Measurements from ENCODE around the gene PABPC3.

PABPC3 gene

DNA sequence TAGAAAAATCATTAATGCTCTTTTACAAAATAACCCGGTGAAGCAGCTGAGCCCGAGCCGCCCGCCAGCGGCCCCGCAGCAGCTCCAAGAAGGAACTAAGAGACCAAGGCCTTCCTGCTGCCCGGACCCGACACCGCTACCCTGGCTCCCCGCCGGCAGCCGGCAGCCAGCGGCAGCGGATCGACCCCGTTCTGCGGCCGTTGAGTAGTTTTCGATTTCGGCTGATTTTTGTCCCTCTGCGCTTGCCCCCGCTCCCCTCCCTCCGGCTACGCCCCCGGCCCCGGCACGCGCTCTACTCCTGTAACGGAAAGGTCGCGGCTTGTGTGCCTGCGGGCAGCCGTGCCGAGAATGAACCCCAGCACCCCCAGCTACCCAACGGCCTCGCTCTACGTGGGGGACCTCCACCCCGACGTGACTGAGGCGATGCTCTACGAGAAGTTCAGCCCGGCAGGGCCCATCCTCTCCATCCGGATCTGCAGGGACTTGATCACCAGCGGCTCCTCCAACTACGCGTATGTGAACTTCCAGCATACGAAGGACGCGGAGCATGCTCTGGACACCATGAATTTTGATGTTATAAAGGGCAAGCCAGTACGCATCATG, at the start of gene PABPC3:
PABPC3 (plus strand) TSS at position 286 of the 603 bp plus-strand sequence; CDS start at position 349, 63 bp downstream.
- TF ChIP-seq, protein P1, sequence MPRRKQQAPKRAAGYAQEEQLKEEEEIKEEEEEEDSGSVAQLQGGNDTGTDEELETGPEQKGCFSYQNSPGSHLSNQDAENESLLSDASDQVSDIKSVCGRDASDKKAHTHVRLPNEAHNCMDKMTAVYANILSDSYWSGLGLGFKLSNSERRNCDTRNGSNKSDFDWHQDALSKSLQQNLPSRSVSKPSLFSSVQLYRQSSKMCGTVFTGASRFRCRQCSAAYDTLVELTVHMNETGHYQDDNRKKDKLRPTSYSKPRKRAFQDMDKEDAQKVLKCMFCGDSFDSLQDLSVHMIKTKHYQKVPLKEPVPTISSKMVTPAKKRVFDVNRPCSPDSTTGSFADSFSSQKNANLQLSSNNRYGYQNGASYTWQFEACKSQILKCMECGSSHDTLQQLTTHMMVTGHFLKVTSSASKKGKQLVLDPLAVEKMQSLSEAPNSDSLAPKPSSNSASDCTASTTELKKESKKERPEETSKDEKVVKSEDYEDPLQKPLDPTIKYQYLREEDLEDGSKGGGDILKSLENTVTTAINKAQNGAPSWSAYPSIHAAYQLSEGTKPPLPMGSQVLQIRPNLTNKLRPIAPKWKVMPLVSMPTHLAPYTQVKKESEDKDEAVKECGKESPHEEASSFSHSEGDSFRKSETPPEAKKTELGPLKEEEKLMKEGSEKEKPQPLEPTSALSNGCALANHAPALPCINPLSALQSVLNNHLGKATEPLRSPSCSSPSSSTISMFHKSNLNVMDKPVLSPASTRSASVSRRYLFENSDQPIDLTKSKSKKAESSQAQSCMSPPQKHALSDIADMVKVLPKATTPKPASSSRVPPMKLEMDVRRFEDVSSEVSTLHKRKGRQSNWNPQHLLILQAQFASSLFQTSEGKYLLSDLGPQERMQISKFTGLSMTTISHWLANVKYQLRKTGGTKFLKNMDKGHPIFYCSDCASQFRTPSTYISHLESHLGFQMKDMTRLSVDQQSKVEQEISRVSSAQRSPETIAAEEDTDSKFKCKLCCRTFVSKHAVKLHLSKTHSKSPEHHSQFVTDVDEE (CRISPR knock-in tag; IDR thresholded peaks at IDR 0.05) = no peak
- TF ChIP-seq ZFP30 (CRISPR knock-in tag; IDR thresholded peaks at IDR 0.05) (no peak), OSR1 (CRISPR knock-in tag; IDR thresholded peaks at IDR 0.05) (no peak), ARNTL (CRISPR knock-in tag; IDR thresholded peaks at IDR 0.05; ENCODE audit: borderline replicate concordance, low read depth) (no peak), CSDC2 (CRISPR knock-in tag; IDR thresholded peaks at IDR 0.05) (no peak), SNAI2 (CRISPR knock-in tag; IDR thresholded peaks at IDR 0.05) (no peak), TCF4 (CRISPR knock-in tag; IDR thresholded peaks at IDR 0.05; ENCODE audit: borderline replicate concordance) (no peak), ZNF70 (CRISPR knock-in tag; IDR thresholded peaks at IDR 0.05) (no peak), RARB (CRISPR knock-in tag; IDR thresholded peaks at IDR 0.05) (no peak)
- TF ChIP-seq, protein P2, sequence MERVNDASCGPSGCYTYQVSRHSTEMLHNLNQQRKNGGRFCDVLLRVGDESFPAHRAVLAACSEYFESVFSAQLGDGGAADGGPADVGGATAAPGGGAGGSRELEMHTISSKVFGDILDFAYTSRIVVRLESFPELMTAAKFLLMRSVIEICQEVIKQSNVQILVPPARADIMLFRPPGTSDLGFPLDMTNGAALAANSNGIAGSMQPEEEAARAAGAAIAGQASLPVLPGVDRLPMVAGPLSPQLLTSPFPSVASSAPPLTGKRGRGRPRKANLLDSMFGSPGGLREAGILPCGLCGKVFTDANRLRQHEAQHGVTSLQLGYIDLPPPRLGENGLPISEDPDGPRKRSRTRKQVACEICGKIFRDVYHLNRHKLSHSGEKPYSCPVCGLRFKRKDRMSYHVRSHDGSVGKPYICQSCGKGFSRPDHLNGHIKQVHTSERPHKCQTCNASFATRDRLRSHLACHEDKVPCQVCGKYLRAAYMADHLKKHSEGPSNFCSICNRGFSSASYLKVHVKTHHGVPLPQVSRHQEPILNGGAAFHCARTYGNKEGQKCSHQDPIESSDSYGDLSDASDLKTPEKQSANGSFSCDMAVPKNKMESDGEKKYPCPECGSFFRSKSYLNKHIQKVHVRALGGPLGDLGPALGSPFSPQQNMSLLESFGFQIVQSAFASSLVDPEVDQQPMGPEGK (CRISPR knock-in tag; IDR thresholded peaks at IDR 0.05; ENCODE audit: borderline replicate concordance) = no peak
- TF ChIP-seq, protein P3, sequence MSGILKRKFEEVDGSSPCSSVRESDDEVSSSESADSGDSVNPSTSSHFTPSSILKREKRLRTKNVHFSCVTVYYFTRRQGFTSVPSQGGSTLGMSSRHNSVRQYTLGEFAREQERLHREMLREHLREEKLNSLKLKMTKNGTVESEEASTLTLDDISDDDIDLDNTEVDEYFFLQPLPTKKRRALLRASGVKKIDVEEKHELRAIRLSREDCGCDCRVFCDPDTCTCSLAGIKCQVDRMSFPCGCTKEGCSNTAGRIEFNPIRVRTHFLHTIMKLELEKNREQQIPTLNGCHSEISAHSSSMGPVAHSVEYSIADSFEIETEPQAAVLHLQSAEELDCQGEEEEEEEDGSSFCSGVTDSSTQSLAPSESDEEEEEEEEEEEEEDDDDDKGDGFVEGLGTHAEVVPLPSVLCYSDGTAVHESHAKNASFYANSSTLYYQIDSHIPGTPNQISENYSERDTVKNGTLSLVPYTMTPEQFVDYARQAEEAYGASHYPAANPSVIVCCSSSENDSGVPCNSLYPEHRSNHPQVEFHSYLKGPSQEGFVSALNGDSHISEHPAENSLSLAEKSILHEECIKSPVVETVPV (CRISPR knock-in tag; IDR thresholded peaks at IDR 0.05) = no peak
- no peak for ATAC-seq

DNA sequence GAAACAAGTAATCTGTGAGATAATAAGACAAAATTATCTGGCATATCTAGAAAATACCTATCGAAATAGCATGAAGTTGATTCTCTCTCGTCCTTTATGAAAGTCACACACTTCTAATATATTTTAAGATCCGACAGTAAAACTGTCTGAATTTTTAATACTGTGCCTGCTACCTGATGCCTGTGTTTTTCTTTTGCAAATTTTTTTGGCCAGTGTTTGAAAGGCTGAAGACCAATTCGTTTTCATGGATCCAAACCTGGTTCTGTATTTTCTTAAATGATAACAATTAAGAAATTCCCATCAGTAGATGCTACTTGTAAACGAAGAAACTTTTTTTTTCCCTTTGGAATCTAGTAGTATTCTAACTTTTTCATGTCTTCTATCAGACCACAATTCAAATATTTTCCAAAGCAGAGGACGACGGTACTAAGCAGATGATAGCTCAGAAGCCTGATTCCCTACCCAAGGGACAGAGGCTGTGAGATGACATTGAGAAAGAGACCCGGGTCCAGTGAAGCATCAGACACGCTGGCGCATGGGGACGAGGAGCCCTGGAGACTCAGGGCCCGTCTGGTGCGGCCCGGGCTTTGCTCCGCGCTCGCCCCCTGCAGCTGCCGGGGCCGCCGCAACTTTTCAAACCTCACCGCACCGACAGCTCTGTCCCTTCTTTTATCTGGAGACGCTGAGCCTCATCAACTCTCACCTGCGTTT, 49.5 kb upstream of the PABPC3 start:
- peak; percentile 61 for ATAC-seq

More for the DNA sequence above, 49.5 kb upstream of the PABPC3 start:
- TF ChIP-seq GLIS3 (CRISPR knock-in tag; IDR thresholded peaks at IDR 0.05) (no peak), ESRRG (CRISPR knock-in tag; IDR thresholded peaks at IDR 0.05) (no peak), ZC3H10 (CRISPR knock-in tag; IDR thresholded peaks at IDR 0.05) (no peak), ZNF70 (CRISPR knock-in tag; IDR thresholded peaks at IDR 0.05) (no peak), ISL1 (CRISPR knock-in tag; IDR thresholded peaks at IDR 0.05) (no peak), ARNTL (CRISPR knock-in tag; IDR thresholded peaks at IDR 0.05; ENCODE audit: borderline replicate concordance, low read depth) (no peak), TCF4 (CRISPR knock-in tag; IDR thresholded peaks at IDR 0.05; ENCODE audit: borderline replicate concordance) (no peak), PPARA (CRISPR knock-in tag; IDR thresholded peaks at IDR 0.05; ENCODE audit: borderline replicate concordance) (no peak), RARB (CRISPR knock-in tag; IDR thresholded peaks at IDR 0.05) (no peak), CSDC2 (CRISPR knock-in tag; IDR thresholded peaks at IDR 0.05) (no peak), BACH2 (CRISPR knock-in tag; IDR thresholded peaks at IDR 0.05; ENCODE audit: borderline replicate concordance) (no peak), OSR1 (CRISPR knock-in tag; IDR thresholded peaks at IDR 0.05) (no peak), ZNF565 (CRISPR knock-in tag; conservative IDR thresholded peaks at IDR 0.05; ENCODE audit: low read depth) (no peak), SNAI2 (CRISPR knock-in tag; IDR thresholded peaks at IDR 0.05) (no peak), ZFP30 (CRISPR knock-in tag; IDR thresholded peaks at IDR 0.05) (no peak), TOX (CRISPR knock-in tag; IDR thresholded peaks at IDR 0.05; ENCODE audit: borderline replicate concordance) (no peak)
- TF ChIP-seq, protein P2 (CRISPR knock-in tag; IDR thresholded peaks at IDR 0.05; ENCODE audit: borderline replicate concordance) = no peak
- TF ChIP-seq, protein P4, sequence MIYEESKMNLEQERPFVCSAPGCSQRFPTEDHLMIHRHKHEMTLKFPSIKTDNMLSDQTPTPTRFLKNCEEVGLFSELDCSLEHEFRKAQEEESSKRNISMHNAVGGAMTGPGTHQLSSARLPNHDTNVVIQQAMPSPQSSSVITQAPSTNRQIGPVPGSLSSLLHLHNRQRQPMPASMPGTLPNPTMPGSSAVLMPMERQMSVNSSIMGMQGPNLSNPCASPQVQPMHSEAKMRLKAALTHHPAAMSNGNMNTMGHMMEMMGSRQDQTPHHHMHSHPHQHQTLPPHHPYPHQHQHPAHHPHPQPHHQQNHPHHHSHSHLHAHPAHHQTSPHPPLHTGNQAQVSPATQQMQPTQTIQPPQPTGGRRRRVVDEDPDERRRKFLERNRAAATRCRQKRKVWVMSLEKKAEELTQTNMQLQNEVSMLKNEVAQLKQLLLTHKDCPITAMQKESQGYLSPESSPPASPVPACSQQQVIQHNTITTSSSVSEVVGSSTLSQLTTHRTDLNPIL (CRISPR knock-in tag; IDR thresholded peaks at IDR 0.05; ENCODE audit: low read depth) = no peak
- TF ChIP-seq, protein P1 (CRISPR knock-in tag; IDR thresholded peaks at IDR 0.05) = no peak
